GM12872 (cell line): ENCODE data around the gene PFDN4.

Experiments
- TF ChIP-seq, protein P1 (sequence below): IDR thresholded peaks from 3 replicates; pipeline ENCODE4 v1.5.1; 2011; ENCODE audit warnings: low read depth, mild to moderate bottlenecking, low read length, moderate library complexity; ENCODE audit not compliant: insufficient read depth

The PFDN4 gene

DNA sequence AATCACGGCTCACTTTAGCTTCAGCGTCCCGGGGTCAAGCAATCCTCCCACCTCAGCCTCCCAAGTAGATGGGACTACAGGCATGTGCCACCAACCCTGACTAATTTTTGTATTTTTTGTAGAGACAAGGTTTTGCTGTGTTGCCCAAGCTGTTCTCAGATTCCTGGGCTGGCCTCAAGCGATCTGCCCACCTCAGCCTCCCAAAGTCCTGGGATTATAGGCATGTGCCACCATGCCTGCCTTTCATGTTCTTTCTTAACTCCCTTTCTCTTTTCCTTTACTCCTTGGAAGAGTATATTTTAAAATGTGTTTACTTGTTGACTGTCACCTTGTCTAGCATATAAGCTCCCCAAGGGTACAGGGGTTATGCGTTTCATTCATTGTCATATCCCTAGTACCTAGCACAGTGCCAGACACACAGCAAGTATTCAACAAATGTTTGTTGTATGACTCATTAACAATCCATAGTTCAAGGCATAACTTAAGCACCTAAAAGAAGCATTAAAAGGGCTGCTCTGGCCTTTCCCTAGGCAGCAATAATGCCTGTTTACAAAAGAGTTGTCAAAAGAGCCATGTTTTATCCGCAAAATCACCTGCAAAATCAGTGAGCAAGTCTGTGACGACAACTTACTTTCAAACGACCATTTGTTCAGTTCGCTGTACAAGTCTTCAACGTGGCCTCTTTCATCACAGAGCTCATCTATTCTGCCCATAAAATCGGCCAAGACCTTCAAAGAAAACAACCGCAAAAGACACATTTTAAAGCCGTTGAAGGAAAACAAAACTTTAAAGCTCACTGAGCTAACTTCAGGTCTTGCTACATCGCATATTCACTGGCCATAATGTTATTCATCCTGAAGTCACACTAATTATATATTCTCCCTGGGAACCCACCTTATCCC lies 38.7 kb upstream of the PFDN4 start:
- TF ChIP-seq, protein P1, sequence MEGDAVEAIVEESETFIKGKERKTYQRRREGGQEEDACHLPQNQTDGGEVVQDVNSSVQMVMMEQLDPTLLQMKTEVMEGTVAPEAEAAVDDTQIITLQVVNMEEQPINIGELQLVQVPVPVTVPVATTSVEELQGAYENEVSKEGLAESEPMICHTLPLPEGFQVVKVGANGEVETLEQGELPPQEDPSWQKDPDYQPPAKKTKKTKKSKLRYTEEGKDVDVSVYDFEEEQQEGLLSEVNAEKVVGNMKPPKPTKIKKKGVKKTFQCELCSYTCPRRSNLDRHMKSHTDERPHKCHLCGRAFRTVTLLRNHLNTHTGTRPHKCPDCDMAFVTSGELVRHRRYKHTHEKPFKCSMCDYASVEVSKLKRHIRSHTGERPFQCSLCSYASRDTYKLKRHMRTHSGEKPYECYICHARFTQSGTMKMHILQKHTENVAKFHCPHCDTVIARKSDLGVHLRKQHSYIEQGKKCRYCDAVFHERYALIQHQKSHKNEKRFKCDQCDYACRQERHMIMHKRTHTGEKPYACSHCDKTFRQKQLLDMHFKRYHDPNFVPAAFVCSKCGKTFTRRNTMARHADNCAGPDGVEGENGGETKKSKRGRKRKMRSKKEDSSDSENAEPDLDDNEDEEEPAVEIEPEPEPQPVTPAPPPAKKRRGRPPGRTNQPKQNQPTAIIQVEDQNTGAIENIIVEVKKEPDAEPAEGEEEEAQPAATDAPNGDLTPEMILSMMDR, result no peak

DNA sequence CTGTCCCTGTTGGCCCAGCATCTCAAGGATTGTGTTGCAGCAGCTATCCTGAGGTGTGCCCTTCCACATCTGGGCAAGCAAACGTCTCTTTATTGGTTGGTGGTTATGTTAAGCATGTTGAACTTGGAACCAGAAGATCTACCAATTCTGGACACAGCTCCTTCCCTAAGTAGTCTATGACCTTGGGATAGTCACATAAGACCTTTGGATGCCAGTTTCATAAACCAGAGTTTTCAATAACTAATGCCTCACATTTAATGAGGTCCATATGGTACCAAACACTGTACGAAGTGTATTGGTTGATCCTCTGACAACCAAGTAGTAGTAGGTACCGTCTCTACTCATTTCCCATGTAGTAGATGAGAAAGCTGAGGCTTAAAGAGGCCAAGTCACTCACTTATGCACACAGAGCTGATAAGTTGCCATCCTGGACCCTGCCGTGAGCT lies 37.8 kb upstream of the PFDN4 start:
- TF ChIP-seq, protein P1, result no peak

GRCh38 chr20:54170963-54171362 lies 36.9 kb upstream of the PFDN4 start:
- TF ChIP-seq, protein P1, result no peak

- TF ChIP-seq, protein P1, result no peak
Observed at GRCh38 chr20:54172532-54172855, 35.4 kb upstream of the PFDN4 start.

DNA sequence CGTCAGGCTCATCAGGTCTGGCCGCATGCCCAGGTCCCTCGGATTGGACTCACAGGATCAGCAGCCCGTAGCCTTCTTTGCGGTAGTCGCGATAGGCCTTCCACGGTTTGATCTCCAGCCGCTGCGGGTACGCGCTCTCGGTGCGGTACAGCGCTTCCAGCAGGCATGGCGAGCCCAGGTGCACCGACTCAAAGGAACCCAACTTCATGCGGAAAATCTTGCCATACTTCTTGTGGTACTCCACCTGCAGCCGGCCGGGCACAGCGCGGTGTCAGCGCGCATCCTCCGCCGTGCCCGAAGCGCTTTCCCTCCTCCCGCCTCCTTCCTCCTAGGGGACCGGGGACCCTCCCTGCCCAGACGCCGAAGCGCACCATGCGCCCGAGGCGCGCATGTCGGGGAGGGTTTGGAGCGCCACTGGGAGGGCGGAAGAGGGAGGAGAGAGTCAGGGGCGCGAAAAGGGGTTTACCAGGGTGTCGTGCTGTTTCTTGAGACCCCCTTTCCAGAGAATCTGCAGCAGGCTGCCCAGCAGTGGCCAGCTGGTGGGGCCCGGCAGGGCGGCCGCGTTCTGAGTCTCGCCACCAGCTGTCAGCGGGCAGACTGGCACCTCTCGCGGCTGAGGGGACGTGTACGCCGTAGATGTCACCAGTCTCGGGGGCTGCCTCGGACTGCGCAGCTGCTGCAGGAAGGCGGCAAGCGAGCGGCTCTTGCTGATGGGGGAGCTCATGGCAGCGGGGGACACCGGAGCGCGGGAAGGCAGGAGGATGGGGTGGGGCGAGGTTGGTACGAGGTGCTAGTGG lies 34.8 kb upstream of the PFDN4 start:
- TF ChIP-seq, protein P1, result no peak

DNA sequence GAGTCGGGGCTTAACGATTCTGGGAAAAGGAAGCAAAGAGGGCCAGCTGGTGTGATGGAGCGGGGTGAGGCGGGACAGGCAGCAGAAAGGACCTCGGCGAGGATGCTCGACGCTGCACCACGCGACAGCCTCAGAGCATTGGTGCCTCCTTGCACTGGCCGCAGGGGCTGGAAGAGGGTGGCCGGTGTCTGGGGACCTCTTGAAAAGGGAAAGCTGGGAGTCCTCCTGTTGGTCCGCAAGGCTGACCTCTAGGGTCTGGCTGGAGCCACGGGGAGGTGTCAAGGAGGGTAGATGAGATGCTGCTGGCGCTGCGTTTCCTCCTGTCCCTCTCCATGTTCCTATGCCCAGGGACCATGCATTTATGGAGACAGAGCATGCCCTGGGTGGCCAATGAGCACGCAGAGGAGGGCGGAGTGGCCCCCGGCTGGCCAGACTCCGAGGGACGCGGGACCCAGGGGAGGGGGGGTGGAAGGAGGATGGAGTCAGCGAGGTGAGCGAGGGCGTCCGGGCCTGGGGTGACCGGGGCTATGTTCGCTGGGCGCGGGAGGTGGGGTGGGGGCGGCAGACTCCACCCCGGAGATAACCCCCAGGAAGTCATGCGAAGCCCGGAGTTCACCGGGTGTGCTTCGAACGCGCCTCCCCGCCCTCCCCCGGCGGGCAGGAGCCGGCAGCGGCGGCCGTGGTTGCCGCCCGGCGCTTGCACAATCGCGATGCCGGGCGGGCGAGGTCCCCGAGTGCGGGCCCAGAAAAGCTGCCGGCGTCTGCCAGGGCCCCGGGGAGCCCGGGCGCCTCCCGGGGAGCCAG lies 34.0 kb upstream of the PFDN4 start, which contains the start of gene CYP24A1:
CYP24A1 (minus strand) TSS at position 334 of the 804 bp plus-strand sequence. CDS start 407 bp downstream, outside the sequence.
- TF ChIP-seq, protein P1, result no peak
